ENCODE data around the gene PRPF40A.

Gene PRPF40A

DNA sequence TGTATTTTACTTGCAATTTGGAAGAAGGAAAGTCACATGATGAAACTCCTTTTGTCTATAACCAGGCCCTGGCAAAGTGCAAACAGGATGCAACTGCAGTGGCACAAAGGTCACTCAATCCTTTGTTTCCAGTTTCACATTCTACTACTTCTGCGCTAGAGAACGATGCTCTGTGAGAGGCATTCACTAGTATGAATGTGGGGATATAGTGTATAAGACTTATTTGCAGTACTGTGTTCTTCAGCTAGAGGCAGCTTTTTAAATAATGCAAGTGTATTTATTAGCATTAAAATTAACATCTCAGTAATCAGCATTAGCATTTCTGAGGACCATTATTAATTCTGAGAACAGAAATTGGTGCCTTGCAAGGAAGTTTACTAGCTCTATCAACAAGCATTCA is 68.9 kb downstream of the PRPF40A start:
- Histone ChIP-seq H3K27me3 (no peaks in the 10 kb centered on the region), H3K4me3 (no peak overlapping the region), H3K9me3 (no peaks in the 10 kb centered on the region), H3K4me1 (peaks cover 0 to 23% (median 13%) of the 10 kb centered on the region in 4 donors), H3K36me3 (peaks cover 1 to 27% (median 14%) of the 10 kb centered on the region in 3 donors), H3K27ac (no peak overlapping the region)
- intact Hi-C loops (cut with DNase I; ENCODE audit: low total_unique reads), result no loop called here
- TF ChIP-seq, protein P1, sequence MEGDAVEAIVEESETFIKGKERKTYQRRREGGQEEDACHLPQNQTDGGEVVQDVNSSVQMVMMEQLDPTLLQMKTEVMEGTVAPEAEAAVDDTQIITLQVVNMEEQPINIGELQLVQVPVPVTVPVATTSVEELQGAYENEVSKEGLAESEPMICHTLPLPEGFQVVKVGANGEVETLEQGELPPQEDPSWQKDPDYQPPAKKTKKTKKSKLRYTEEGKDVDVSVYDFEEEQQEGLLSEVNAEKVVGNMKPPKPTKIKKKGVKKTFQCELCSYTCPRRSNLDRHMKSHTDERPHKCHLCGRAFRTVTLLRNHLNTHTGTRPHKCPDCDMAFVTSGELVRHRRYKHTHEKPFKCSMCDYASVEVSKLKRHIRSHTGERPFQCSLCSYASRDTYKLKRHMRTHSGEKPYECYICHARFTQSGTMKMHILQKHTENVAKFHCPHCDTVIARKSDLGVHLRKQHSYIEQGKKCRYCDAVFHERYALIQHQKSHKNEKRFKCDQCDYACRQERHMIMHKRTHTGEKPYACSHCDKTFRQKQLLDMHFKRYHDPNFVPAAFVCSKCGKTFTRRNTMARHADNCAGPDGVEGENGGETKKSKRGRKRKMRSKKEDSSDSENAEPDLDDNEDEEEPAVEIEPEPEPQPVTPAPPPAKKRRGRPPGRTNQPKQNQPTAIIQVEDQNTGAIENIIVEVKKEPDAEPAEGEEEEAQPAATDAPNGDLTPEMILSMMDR (IDR thresholded peaks at IDR 0.05), result peak in 1 of 2 experiments; percentile 16
- no peak for DNase-seq

GRCh38 chr2:152647552-152647951 is 69.7 kb downstream of the PRPF40A start:
- Histone ChIP-seq H3K27me3 (no peaks in the 10 kb centered on the region), H3K27ac (peak overlapping the region in 1 of 2 donors; percentile 49), H3K9me3 (no peaks in the 10 kb centered on the region), H3K4me3 (no peak overlapping the region), H3K4me1 (peaks cover 0 to 23% (median 13%) of the 10 kb centered on the region in 4 donors), H3K36me3 (peaks cover 9 to 31% (median 22%) of the 10 kb centered on the region in 3 donors)
- intact Hi-C loops (cut with DNase I; ENCODE audit: low total_unique reads), result no loop called here
- TF ChIP-seq, protein P1 (IDR thresholded peaks at IDR 0.05), result no peak
- DNase-seq, result peak in 1 of 2 donors; percentile 38

GRCh38 chr2:152646775-152647174 is 70.5 kb downstream of the PRPF40A start:
- intact Hi-C loops (cut with DNase I; ENCODE audit: low total_unique reads), result no loop called here
- Histone ChIP-seq H3K4me3 (no peak overlapping the region), H3K9me3 (no peaks in the 10 kb centered on the region), H3K36me3 (peaks cover 16 to 37% (median 28%) of the 10 kb centered on the region in 3 donors), H3K27ac (peak overlapping the region in 1 of 2 donors; percentile 49), H3K27me3 (no peaks in the 10 kb centered on the region), H3K4me1 (peaks cover 0 to 23% (median 13%) of the 10 kb centered on the region in 4 donors)
- DNase-seq, result no peak
- TF ChIP-seq, protein P1 (IDR thresholded peaks at IDR 0.05), result no peak

- Histone ChIP-seq H3K4me3 (no peak overlapping the region), H3K4me1 (peaks cover 0 to 23% (median 13%) of the 10 kb centered on the region in 4 donors), H3K27me3 (no peaks in the 10 kb centered on the region), H3K9me3 (no peaks in the 10 kb centered on the region), H3K36me3 (peaks cover 21 to 42% (median 34%) of the 10 kb centered on the region in 3 donors), H3K27ac (peak overlapping the region in 1 of 2 donors; percentile 49)
- intact Hi-C loops (cut with DNase I; ENCODE audit: low total_unique reads), result no loop called here
- DNase-seq, result no peak
- TF ChIP-seq, protein P1 (IDR thresholded peaks at IDR 0.05), result no peak
Observed at GRCh38 chr2:152646264-152646663, 71.0 kb downstream of the PRPF40A start.

DNA sequence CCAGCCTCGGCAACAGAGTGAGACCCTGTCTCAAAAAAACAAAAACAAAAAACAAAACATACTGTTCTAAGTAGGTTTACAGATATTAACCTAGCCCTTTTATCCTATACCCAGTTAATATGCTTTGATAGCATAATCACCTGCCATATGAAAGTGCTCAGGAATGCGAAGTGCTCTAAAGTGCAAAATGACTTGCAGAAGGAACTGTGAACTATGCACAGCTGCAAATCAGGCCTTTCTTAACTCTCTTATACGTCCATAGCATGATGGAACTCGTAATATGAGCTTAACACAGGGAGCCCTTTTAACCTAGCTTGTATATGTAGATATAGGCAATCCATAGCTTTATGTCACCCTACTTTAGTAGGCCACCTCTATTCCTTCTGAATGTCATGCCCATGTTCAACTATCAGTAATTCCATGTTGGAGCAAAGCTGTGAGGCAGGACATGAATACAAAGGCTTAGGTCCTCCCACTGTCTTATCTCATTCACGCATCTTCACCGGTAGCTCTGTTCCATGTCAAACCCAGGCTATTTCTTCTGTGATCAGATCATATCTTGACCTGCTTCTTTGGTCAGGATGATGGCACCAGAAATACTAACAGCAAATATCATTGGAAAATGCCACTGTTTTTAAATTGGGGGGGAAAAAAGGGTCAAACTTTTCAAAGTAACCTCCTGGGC is 72.9 kb downstream of the PRPF40A start:
- H3K36me3 ChIP-seq, result peaks cover 38 to 62% (median 53%) of the 10 kb centered on the region in 3 donors
- TF ChIP-seq, protein P1 (IDR thresholded peaks at IDR 0.05), result no peak
- no peak overlapping the region for H3K27ac ChIP-seq
- intact Hi-C loops (cut with DNase I; ENCODE audit: low total_unique reads), result no loop called here
- no peak overlapping the region for H3K4me3 ChIP-seq
- DNase-seq, result no peak
- no peaks in the 10 kb centered on the region for H3K9me3 ChIP-seq
- peaks cover 0 to 23% (median 13%) of the 10 kb centered on the region in 4 donors for H3K4me1 ChIP-seq
- H3K27me3 ChIP-seq, result no peaks in the 10 kb centered on the region

Measured in tibial artery (tissue), 4 donors.